Mucosa of descending colon (tissue), 3 donors: Measurements from ENCODE around the gene ENHO. TPM values are rescaled to one million over a fixed set of nuclear protein-coding genes. Genes with fewer than 3 reads are reported as not detected.

Source experiments
- ATAC-seq: fragments of 200-7000 bp; cut with Tn5 transposase; one replicate; pipeline ENCODE4 v1.9.1; 2020; ENCODE audit warnings: mild to moderate bottlenecking, moderate library complexity
- DNase-seq, 3 donors: peaks; one replicate each; pipeline ENCODE4 v3.0.0-alpha.2; 2020
- H3K36me3 ChIP-seq: fragments of 200-600 bp; one replicate; pipeline ENCODE4 v1.8.0; 2021; ENCODE audit warnings: low read depth, mild to moderate bottlenecking
- H3K4me1 ChIP-seq: fragments of 200-600 bp; one replicate; pipeline ENCODE4 v1.8.0; 2021; ENCODE audit warnings: low read depth, mild to moderate bottlenecking
- H3K4me3 ChIP-seq: fragments of 200-600 bp; one replicate; pipeline ENCODE4 v1.8.0; 2021; ENCODE audit warnings: mild to moderate bottlenecking
- H3K9me3 ChIP-seq: fragments of 200-600 bp; one replicate; pipeline ENCODE4 v1.8.0; 2021; ENCODE audit warnings: mild to moderate bottlenecking
- intact Hi-C, 2 donors: fragments of 100-400 bp; cut with DNase I in 1 of 2; cut with micrococcal nuclease in 1 of 2; formaldehyde crosslinking; loops; one replicate each; pipeline versions ENCODE4 v1.11.0 to v1.11.1; 2022; cut with DNase I, micrococcal nuclease
- long read RNA-seq, 2 donors: library from polyadenylated mRNA; unstranded; transcript quantifications; one replicate each; pipeline ENCODE4 v2.0.0, GENCODE V29; 2019 to 2021
- total RNA-seq, 3 donors: library from RNA; stranded (reverse); fragmentation: NEBNext Ultra II Directional in 2 of 3; extraction: Animal tissue kit (Norgen Biotek cat#: 25700) in 2 of 3; gene quantifications; one replicate each; pipeline versions ENCODE4 v1.2.1 to v1.2.4, GENCODE V29; 2021 to 2023
- TF ChIP-seq, protein P1 (sequence below): fragments of 200-600 bp; IDR thresholded peaks from one replicate; pipeline ENCODE4 v1.8.0; 2022; ENCODE audit warnings: antibody characterized with exemption, mild to moderate bottlenecking
- donor health status: DM: no; HTN: no; CAD: no; lungs with moderate emphysema.
- donor health status: DM: no; HTN: no; CAD: no.
- donor health status: DM: no; HTN: yes; CAD: no.

Gene ENHO
- 1 to 10 TPM; 1.4 to 2.0 (median 1.5) TPM for total RNA-seq
- long read RNA-seq, donor 1, result 0 reads
- long read RNA-seq, donor 2, result 0 reads

DNA sequence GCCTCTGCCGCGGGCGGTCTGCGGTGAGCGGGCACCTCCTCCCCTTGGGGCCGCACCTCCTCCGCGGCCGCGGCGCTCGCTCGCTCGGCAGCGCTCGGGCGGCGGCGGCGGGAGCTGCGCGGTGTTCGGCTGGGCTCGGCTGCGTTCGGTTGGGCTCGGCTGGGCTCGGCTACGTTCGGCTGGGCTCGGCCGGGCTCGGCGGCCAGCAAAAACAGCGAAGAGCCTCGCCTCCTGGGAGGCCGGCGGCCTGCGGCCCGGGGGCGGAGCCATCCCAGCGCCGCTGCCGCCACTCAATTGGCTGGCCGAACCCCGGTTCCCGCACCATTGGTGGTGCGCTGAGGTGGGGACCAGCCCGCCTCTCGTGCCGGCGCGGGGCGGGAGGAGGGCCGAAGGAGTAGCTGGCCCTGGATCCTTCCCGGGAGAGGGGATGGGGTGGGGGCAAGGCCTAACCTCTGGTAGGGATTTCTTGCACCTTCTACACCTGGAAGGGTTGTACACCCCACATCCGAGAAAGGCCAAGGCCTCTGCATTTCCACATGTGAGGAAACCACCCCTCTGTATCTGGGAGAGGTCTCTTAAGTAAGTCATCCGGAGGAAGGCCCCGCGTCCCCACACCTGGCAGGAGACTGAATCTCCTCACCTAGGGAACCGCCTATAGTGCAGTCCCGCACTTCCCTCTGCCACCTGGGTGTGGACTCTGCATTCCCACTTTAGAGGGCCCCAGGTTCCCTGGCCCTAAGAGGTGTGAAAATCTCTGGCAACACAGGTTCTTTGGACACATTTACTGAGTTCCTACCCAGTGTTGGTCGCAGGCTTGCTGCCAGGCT lies at the start of gene ENHO:
Gene ENHO (minus strand): TSS at position 20 of the 827 bp plus-strand sequence. CDS start 1,295 bp downstream, outside the sequence.
- DNase-seq (peak; percentile 89 to 97 (median 90)), ATAC-seq (peak; percentile 99)
- Histone ChIP-seq H3K36me3 (no peaks in the 10 kb centered on the region), H3K4me1 (peaks cover 8% of the 10 kb centered on the region), H3K9me3 (no peaks in the 10 kb centered on the region), H3K4me3 (no peak within 1 kb of the TSS)
- intact Hi-C loops, result no loop called here
- TF ChIP-seq, protein P1, sequence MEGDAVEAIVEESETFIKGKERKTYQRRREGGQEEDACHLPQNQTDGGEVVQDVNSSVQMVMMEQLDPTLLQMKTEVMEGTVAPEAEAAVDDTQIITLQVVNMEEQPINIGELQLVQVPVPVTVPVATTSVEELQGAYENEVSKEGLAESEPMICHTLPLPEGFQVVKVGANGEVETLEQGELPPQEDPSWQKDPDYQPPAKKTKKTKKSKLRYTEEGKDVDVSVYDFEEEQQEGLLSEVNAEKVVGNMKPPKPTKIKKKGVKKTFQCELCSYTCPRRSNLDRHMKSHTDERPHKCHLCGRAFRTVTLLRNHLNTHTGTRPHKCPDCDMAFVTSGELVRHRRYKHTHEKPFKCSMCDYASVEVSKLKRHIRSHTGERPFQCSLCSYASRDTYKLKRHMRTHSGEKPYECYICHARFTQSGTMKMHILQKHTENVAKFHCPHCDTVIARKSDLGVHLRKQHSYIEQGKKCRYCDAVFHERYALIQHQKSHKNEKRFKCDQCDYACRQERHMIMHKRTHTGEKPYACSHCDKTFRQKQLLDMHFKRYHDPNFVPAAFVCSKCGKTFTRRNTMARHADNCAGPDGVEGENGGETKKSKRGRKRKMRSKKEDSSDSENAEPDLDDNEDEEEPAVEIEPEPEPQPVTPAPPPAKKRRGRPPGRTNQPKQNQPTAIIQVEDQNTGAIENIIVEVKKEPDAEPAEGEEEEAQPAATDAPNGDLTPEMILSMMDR, result peak; percentile 15

DNA sequence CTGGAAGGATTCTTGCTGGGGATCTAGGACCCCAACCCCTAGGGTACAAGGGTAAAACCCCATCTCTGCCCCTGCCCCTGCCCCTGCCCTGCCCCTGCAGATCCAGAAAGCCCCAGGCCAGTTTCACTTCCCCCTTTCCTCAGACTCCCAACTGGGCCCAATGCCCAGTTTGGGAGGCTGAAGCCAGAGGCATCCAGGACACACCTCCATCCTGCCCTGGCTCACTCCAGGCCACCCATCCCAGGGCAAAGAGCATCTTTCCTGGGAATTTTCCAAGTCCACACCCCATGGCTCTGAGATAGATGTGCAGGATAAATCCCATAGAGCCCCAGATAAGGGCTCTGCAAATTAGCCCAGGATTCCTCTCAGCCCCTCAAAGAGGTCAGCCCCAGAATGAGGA lies 49.3 kb upstream of the ENHO start:
- Histone ChIP-seq H3K4me3 (no peak overlapping the region), H3K4me1 (peaks cover 15% of the 10 kb centered on the region), H3K36me3 (no peaks in the 10 kb centered on the region), H3K9me3 (no peaks in the 10 kb centered on the region)
- ATAC-seq (peak; percentile 88), DNase-seq (peak; percentile 72 to 89 (median 80))
- intact Hi-C loops, result no loop called here
- TF ChIP-seq, protein P1, result no peak

DNA sequence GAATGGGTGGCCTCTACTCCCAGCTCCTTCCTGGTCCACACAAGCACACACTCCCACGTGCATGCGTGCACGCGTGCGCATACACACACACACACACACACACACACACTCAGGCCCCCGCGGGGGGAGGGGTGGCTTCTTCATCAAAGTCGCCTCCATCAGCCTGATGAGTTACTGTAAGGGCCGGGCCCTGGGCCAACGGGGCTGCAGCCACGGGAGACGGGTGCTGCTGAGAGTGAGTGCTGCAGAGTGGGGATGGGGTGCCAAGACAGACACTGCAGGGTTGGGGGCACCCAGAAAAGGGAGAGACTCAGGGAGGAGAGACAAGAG lies 48.7 kb upstream of the ENHO start:
- Histone ChIP-seq H3K4me3 (no peak overlapping the region), H3K36me3 (no peaks in the 10 kb centered on the region), H3K4me1 (peaks cover 13% of the 10 kb centered on the region), H3K9me3 (no peaks in the 10 kb centered on the region)
- TF ChIP-seq, protein P1, result no peak
- DNase-seq, result peak in 2 of 3 donors; percentile 50 to 58
- intact Hi-C loops, result no loop called here
- ATAC-seq, result no peak

DNA sequence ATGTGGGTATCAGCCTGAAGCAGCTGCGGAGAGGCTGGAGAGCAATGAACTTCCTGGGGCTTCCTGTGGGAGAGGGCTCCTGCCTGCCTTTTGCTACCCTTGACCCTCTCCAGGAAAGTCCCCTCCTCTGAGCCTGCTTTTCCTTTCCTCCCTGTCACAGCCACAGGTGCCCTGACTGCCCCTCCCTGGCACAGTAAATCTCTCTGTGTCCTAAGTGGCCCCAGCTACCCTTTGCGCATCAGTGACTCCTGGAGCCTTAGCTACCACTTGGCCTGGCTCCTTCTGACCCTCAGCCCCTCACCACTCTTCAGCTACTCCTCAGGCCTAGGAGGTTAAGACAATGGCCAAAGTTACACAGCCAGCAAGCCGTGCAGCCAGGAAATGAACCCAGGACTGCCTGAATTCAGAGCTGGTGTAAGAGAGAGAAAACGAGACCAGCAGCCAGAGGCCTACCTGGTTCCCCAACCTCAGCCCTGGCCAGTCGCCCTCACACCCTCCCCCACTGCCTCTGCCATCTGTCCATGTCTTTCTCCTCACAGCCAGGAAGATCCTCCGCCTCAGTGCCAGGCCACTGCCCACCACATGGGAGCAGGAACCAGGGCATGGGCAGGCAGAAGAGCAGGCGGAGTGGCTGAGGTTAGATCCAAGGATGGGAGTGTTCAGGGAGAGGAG lies 48.2 kb upstream of the ENHO start:
- no peaks in the 10 kb centered on the region for H3K36me3 ChIP-seq
- peaks cover 8% of the 10 kb centered on the region for H3K4me1 ChIP-seq
- H3K4me3 ChIP-seq, result no peak overlapping the region
- peak in 1 of 3 donors; percentile 53 for DNase-seq
- no peaks in the 10 kb centered on the region for H3K9me3 ChIP-seq
- intact Hi-C loops, result no loop called here
- TF ChIP-seq, protein P1, result no peak
- peak; percentile 23 for ATAC-seq

DNA sequence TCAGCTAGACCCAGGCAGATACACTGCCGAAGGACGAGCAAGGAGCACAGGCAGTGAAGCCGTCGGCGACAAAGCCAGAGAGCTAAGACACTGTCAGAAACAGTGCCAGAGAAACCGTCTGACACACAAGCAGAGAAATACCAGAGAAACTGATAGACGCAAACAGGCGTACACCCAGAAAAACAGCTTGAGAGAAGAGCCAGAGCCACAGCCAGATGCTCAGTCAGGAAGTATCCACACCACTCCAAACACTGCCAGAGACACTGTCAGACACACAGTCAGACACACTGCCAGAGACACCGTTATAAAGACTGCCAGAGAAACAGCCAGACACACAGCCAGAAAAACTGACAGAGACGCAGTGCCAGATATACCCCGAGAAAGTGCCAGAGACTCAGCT lies 47.6 kb upstream of the ENHO start:
- TF ChIP-seq, protein P1, result no peak
- no peak overlapping the region for H3K4me3 ChIP-seq
- no peak for ATAC-seq
- H3K36me3 ChIP-seq, result no peaks in the 10 kb centered on the region
- intact Hi-C loops, result no loop called here
- no peak for DNase-seq
- no peaks in the 10 kb centered on the region for H3K9me3 ChIP-seq
- H3K4me1 ChIP-seq, result peaks cover 7% of the 10 kb centered on the region
